ENCODE results near the gene BTG2.
A peak's percentile ranks its signal among the peaks of the same experiment; 100 is the strongest.

Gene BTG2

GRCh38 chr1:203325418-203326091, 20.2 kb downstream of the BTG2 start:
- DNase-seq (ENCODE audit: low read depth) = peak; percentile 65
- no peak overlapping the region for H3K4me3 ChIP-seq (ENCODE audit: low read depth, low read length)

GRCh38 chr1:203326830-203327683, 21.7 kb downstream of the BTG2 start:
- peak overlapping the region; percentile 50 for H3K4me3 ChIP-seq (ENCODE audit: low read depth, low read length)
- peak; percentile 71 for DNase-seq (ENCODE audit: low read depth)
- no peak for TF ChIP-seq CTCF (IDR thresholded peaks at IDR 0.05; ENCODE audit: control insufficient read depth, extremely low read depth, insufficient read depth)

More at GRCh38 chr1:203325418-203326091, 20.2 kb downstream of the BTG2 start:
- TF ChIP-seq CTCF (IDR thresholded peaks at IDR 0.05; ENCODE audit: control insufficient read depth, extremely low read depth, insufficient read depth) = no peak

GRCh38 chr1:203327684-203328457, 22.6 kb downstream of the BTG2 start:
- H3K4me3 ChIP-seq (ENCODE audit: low read depth, low read length) = no peak overlapping the region
- no peak for DNase-seq (ENCODE audit: low read depth)
- TF ChIP-seq CTCF (IDR thresholded peaks at IDR 0.05; ENCODE audit: control insufficient read depth, extremely low read depth, insufficient read depth) = no peak

GRCh38 chr1:203328714-203329122, 23.4 kb downstream of the BTG2 start:
- no peak for DNase-seq (ENCODE audit: low read depth)
- no peak for TF ChIP-seq CTCF (IDR thresholded peaks at IDR 0.05; ENCODE audit: control insufficient read depth, extremely low read depth, insufficient read depth)
- H3K4me3 ChIP-seq (ENCODE audit: low read depth, low read length) = no peak overlapping the region

- no peak for DNase-seq (ENCODE audit: low read depth)
- no peak overlapping the region for H3K4me3 ChIP-seq (ENCODE audit: low read depth, low read length)
- TF ChIP-seq CTCF (IDR thresholded peaks at IDR 0.05; ENCODE audit: control insufficient read depth, extremely low read depth, insufficient read depth) = no peak
These were observed 25.9 kb downstream of the BTG2 start for GRCh38 chr1:203331224-203331623.

- DNase-seq (ENCODE audit: low read depth) = no peak
- TF ChIP-seq CTCF (IDR thresholded peaks at IDR 0.05; ENCODE audit: control insufficient read depth, extremely low read depth, insufficient read depth) = no peak
- H3K4me3 ChIP-seq (ENCODE audit: low read depth, low read length) = no peak overlapping the region
These were observed 30.2 kb downstream of the BTG2 start for GRCh38 chr1:203335503-203335902.

Data from LNCaP clone FGC (cell line).